NCI-H510A treated with DMSO at 0.1 percent for 48 hours (cell line): ENCODE measurements around the gene GRB10.

Experiments
- DNase-seq: peaks from one replicate; lab custom pipeline; 2025; lab: John Stamatoyannopoulos, UW

GRB10 gene

GRCh38 chr7:50688226-50688590, 94.5 kb downstream of the GRB10 start:
- peak; percentile 58 for DNase-seq

GRCh38 chr7:50687575-50688225, 95.0 kb downstream of the GRB10 start:
- DNase-seq = no peak

DNA sequence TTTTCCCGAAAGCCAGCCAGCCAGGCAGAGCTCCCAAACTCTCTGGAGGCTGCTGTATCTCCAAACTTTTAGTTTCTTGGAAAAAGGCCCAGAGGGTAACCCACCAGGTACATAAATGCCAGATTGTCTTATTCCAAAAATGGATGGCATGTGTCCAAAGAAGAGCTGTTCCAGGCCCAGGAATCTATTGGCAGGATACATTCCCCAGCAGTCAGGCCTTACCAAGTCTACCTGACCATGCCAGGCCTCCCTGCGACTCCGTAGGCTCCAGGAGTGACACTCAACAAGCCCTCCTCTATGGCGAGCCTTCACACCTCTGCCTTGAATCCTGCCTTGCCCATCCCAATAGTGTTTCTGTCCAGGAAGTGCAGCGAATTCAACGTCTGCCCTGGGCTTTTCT, 95.6 kb downstream of the GRB10 start:
- no peak for DNase-seq

DNA sequence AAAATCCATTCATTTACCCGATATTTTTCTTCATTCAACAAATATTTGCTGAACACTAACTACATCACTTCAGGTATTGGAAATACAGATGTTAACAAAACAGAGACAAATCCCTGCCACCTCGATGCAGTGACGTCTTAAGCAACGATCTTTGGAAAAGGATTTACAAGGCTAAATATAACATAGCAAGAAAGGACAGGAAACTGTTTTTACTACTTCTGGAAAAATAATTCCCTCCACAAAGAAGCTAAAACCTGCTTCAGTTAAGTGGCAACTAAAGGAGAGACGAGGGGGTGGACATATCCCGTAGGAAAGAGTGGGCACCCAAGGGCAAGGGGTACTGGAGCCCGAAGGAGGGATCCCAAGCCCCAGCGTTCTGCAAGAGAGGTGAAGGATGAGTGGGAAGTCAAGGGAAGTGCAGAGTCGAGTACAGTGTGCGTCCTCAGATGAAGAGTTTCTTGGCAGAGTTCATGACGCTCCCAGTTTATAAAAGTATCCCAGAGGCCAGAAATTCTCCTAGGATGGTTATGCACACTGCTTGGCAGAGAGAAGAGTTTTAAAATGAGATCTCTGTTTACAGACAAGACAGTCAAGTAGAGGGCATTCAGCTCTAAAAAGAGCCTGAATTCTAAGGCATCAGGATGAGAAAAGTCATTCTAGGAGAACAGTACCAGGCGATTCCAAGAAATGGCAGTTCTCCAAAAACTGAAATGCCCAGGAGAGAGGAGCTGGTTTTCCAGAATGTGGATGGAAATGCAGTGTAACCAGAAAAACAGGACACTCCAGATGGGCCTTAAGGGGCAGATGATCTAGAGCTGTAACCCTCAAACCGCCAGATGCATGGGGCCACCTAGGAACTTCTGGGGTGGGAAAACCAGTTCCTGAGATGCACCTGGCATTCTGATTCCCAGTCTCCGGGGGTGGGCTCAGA, 97.3 kb downstream of the GRB10 start:
- DNase-seq = peak; percentile 39

- no peak for DNase-seq
Observed at GRCh38 chr7:50684713-50685075, 98.0 kb downstream of the GRB10 start.

- no peak for DNase-seq
Observed at GRCh38 chr7:50684011-50684712, 98.5 kb downstream of the GRB10 start.

- no peak for DNase-seq
Observed at GRCh38 chr7:50682573-50682972, 100.1 kb downstream of the GRB10 start.

- DNase-seq = no peak
Observed at GRCh38 chr7:50682079-50682478, 100.6 kb downstream of the GRB10 start.

DNA sequence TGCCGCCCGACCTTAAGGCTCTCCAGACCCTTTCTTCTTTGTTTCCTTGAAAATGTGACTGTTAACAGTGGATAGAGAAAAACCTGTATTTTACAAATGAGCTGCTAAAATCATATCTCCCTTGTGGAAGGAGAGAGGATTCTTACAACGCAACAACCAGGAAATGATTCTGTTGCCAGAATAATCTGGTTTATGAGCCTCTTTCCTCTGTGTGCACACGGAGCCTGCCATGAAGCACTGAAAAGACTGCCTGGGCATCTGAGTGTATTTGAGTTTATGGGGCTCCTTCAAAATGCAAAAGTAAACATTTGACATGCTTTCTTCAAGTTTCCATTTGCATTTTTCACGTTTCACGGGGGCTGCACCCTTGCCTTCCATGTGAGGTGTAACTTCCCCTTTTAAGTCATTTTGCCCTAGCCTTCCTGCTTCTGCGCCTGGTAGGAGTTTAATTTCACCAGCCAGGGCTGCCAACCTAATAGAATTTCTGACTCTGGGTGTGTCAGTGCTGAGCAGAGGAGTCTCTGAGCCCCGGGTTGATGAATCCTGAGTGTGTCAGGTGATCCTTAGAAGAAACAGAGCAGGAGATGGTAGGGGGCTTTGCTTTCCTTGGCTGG, 101.2 kb downstream of the GRB10 start:
- DNase-seq = peak; percentile 32

GRCh38 chr7:50679218-50680007, 103.3 kb downstream of the GRB10 start:
- DNase-seq = peak; percentile 94

DNA sequence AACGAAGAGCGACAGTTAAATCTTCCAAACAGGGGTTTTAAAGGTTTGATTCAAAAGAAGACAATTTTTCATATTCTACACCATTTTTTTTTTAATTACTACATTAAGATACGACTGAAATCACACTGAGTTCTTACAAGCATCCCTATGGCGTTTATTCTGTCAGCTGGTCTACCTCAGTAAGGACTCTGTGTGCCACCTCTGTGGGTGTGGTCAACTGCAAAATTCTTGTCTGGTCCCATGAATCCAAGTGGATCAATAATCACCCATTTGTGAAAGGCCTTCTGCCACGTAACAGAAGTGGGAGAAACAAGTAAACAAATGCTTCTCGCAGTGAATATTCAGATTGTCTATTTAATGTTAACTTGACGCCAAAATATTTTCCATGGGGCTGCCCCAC, 104.1 kb downstream of the GRB10 start:
- no peak for DNase-seq

GRCh38 chr7:50677638-50677996, 105.1 kb downstream of the GRB10 start:
- DNase-seq = no peak

DNA sequence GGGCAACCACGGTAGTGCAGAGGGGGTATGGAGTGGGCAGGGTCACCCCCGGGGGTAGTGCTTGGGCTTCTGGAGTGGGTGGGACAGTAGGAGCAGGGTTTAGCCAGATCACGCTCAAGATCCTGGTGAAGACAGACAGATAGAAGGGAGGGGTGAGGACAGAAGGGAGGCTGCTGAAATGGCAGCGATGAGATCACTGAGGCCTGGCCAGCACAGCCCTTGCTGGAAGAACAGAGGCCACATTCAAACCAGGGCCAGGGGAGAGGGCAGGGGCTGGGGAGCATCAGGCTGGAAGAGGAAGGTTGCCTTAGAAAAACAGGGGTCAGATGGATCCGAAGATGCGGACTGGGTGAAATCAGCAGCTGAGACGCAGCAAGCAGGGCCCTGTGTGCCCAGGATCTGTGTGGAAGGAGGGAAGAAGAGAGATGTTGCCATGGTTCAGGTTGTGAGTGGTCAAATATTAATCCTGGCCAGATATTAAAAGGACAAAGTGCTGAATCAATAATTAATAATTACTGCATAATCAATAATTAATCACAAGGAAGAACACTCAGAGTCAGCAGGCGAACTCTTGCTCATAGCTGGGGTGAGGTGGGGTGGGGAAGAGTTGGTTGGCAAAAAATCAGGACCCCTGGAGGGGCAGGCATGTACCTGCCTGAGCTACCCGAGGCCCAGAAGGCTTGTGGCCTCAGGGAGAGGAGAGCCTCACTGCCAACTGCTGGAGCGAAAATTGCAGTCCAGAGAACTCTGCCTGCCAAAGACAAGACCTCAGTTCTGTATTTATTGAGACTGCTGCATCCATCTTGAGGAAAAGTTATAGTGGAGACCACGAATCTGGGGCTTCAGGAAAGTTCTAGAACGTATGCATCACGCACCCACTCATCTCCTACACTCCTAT, 105.7 kb downstream of the GRB10 start:
- DNase-seq = no peak

DNA sequence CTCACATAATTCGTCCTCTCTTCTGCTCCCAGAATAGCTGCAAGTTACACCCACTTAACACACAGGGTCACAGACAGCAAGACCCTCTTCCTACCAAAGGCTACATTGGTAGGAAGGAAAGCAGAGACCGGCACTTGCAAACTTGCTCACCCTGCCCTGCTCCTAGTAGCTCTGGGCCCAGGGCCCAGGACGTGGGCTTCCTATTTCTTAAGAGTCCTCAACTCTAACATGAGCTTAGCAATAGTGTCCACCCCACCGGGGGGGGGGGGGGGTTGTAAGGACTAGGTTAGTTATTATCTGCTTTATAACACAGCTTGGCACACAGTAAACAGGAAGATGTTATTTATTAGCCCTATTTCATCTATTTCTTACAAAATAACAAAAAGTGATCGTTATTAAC, 106.6 kb downstream of the GRB10 start:
- DNase-seq = no peak

GRCh38 chr7:50674896-50675835, 107.5 kb downstream of the GRB10 start:
- DNase-seq = no peak

DNA sequence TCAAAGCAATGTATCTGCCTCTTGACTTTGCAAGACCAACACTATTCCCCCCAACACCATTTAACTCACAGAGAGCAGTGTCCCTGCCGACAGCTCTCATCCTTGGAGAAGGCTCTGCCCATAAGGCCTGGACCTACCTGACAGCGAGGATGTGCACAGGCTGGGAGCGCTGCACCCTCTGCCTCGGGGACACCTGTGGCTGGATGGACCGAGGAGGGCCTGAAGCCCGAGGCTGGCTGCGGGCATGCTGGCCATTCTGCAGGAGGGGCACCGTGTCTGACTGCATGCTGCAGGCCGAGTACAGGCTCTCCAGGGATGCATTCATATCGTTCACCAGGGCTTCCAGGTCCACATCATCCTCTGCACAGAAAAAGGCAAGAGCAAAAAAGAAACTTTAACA, 108.4 kb downstream of the GRB10 start:
- DNase-seq = no peak

- no peak for DNase-seq
Observed at GRCh38 chr7:50673096-50673495, 109.6 kb downstream of the GRB10 start.

DNA sequence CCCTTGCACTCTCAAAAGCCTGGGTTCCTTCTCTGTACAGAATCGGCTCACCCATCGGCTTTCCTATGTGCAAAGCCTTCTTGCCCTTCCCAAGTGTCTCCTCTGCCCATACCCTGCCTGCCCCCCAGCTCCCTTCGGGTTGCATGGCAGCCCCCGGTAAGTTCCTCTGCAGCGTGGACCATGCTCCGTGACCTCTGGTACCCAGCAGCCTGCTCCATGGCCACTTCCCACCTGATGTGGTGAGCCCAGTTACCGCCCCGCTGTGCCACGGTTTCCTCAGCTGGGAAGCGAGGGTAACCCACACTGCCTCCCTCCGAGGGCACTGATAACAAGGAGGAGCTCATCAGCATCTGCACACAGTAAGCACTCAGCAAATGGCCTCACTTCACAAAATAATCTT, 110.7 kb downstream of the GRB10 start:
- no peak for DNase-seq

DNA sequence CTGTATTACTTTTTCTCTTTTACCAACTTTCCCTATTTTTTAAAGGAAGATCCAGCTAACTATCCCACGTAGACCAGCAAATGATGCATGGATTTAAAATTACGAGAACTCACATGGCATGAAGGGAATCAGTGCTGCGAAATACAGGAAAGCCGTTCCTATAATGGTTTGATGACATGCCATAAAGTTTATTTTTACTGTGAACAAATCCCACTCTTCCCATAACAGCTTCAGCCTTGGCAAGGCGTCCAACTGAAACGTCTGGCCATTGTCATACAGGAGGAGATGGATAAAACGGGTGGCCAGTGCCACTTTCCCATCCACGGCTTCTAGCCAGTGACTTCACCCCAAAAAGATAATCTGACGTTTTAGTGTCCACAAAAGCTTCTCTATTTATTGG, 111.3 kb downstream of the GRB10 start:
- no peak for DNase-seq

DNA sequence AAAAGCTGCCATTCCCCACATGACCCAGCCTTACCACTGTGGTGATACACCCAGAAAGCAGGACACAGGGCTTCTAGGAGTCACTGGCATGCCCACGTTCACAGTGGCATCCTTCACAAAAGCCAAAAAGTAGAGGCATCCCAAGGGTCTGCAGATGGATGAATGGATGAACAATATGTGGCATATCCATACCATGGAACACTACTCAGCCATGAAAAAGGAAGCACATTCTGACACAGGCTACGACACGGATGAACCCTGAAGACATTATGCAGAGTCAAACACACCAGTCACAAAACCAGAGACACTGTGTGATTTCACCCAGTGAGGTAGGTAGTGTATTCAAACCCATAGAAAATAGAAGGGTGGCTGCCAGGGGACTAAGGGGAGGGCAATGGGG, 112.8 kb downstream of the GRB10 start:
- no peak for DNase-seq
